ENCODE measurements around the gene KRT78.

The KRT78 gene

GRCh38 chr12:52822771-52823510, 25.9 kb downstream of the KRT78 start:
- H3K4me3 ChIP-seq (replicated peaks; ENCODE audit: low read depth, low read length): no peak overlapping the region
- TF ChIP-seq CTCF (IDR thresholded peaks at IDR 0.05; ENCODE audit: low read depth, low read length, missing control alignments): no peak
- DNase-seq (ENCODE audit: extremely low read depth, low read depth): no peak

- TF ChIP-seq CTCF (IDR thresholded peaks at IDR 0.05; ENCODE audit: low read depth, low read length, missing control alignments): no peak
- no peak overlapping the region for H3K4me3 ChIP-seq (replicated peaks; ENCODE audit: low read depth, low read length)
- DNase-seq (ENCODE audit: extremely low read depth, low read depth): no peak
Measured at GRCh38 chr12:52821826-52822660, 26.8 kb downstream of the KRT78 start.

- no peak for DNase-seq (ENCODE audit: extremely low read depth, low read depth)
- H3K4me3 ChIP-seq (replicated peaks; ENCODE audit: low read depth, low read length): no peak overlapping the region
- no peak for TF ChIP-seq CTCF (IDR thresholded peaks at IDR 0.05; ENCODE audit: low read depth, low read length, missing control alignments)
Measured at GRCh38 chr12:52821071-52821730, 27.6 kb downstream of the KRT78 start.

- TF ChIP-seq CTCF (IDR thresholded peaks at IDR 0.05; ENCODE audit: low read depth, low read length, missing control alignments): no peak
- H3K4me3 ChIP-seq (replicated peaks; ENCODE audit: low read depth, low read length): no peak overlapping the region
- no peak for DNase-seq (ENCODE audit: extremely low read depth, low read depth)
Measured at GRCh38 chr12:52820521-52820920, 28.3 kb downstream of the KRT78 start.

GRCh38 chr12:52819731-52820510, 28.9 kb downstream of the KRT78 start:
- no peak for TF ChIP-seq CTCF (IDR thresholded peaks at IDR 0.05; ENCODE audit: low read depth, low read length, missing control alignments)
- no peak for DNase-seq (ENCODE audit: extremely low read depth, low read depth)
- no peak overlapping the region for H3K4me3 ChIP-seq (replicated peaks; ENCODE audit: low read depth, low read length)

GRCh38 chr12:52818887-52819420, 29.8 kb downstream of the KRT78 start:
- no peak for DNase-seq (ENCODE audit: extremely low read depth, low read depth)
- TF ChIP-seq CTCF (IDR thresholded peaks at IDR 0.05; ENCODE audit: low read depth, low read length, missing control alignments): no peak
- H3K4me3 ChIP-seq (replicated peaks; ENCODE audit: low read depth, low read length): no peak overlapping the region

Measured in HFF-Myc (cell line).